Measurements from ENCODE around the gene TSPY2.
"Not testable (repeated sequence)": the region's sequence is repeated elsewhere in the genome, so short reads cannot be mapped to it uniquely, and the experiment has no call there.

Gene TSPY2, protein sequence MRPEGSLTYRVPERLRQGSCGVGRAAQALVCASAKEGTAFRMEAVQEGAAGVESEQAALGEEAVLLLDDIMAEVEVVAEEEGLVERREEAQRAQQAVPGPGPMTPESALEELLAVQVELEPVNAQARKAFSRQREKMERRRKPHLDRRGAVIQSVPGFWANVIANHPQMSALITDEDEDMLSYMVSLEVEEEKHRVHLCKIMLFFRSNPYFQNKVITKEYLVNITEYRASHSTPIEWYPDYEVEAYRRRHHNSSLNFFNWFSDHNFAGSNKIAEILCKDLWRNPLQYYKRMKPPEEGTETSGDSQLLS

GRCh38 chrY:6245923-6246322 lies at the start of gene TSPY2:
TSS of gene TSPY2 (plus strand) at chrY:6246223. CDS start at chrY:6246269, 46 bp downstream.
- not testable (repeated sequence) for H3K36me3 ChIP-seq (ENCODE audit: control insufficient read depth in 2 of 2, insufficient read depth in 2 of 2, low read length in 2 of 2); H3K27me3 ChIP-seq (ENCODE audit: control insufficient read depth in 1 of 2, insufficient read depth in 2 of 2, low read length in 2 of 2); H3K27ac ChIP-seq (ENCODE audit: low read length); H3K4me3 ChIP-seq (ENCODE audit: low read length in 2 of 2); H3K9me3 ChIP-seq (ENCODE audit: control insufficient read depth in 2 of 2, low read length in 2 of 2); H3K4me1 ChIP-seq (ENCODE audit: control insufficient read depth, insufficient read depth, low read length); H3K9ac ChIP-seq (ENCODE audit: low read length in 2 of 2)

DNA sequence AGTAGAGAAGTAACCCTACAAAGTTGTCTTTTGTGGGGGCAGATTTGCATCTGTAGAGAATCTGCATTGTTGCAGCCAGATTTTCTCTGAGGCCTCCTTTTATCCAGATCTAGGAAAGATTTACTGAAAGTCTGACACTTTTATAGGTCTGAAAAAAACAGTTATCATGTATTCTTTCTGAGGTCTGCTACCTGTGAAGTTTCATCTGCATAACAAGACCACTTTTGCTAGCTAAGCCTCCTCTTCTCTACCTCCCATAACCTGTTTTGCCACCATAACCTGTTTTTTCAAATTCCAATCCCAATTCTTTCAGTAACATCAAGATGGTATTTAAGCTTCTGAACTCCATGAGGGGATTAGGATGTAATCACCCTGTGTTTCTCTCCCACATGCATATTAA lies 36.5 kb upstream of the TSPY2 start:
- H3K4me3 ChIP-seq (ENCODE audit: low read length in 2 of 2); H3K27ac ChIP-seq (ENCODE audit: low read length); H3K9me3 ChIP-seq (ENCODE audit: control insufficient read depth in 2 of 2, low read length in 2 of 2); H3K4me1 ChIP-seq (ENCODE audit: control insufficient read depth, insufficient read depth, low read length); H3K27me3 ChIP-seq (ENCODE audit: control insufficient read depth in 1 of 2, insufficient read depth in 2 of 2, low read length in 2 of 2); H3K9ac ChIP-seq (ENCODE audit: low read length in 2 of 2); H3K36me3 ChIP-seq (ENCODE audit: control insufficient read depth in 2 of 2, insufficient read depth in 2 of 2, low read length in 2 of 2): not testable (repeated sequence)

DNA sequence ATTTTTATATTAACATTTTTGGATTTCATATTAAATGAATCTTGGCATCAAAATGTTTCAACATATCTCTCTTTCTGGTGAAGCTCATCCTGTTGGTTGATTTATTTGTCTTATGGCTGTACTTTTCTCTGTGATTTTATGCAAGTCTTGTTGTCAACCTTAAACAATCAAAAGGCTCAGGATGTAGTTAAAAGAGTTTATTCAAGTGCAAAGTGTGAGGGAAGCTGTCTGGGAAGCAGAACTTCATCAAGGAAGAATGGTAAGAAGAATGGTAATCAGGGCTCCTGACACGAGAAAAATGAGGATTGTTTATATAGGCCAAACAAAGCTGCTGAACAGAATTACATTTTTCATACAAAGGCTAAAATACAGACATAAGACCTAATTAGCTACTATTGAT lies 29.0 kb upstream of the TSPY2 start:
- H3K27me3 ChIP-seq (ENCODE audit: control insufficient read depth in 1 of 2, insufficient read depth in 2 of 2, low read length in 2 of 2); H3K9me3 ChIP-seq (ENCODE audit: control insufficient read depth in 2 of 2, low read length in 2 of 2); H3K27ac ChIP-seq (ENCODE audit: low read length); H3K4me1 ChIP-seq (ENCODE audit: control insufficient read depth, insufficient read depth, low read length); H3K4me3 ChIP-seq (ENCODE audit: low read length in 2 of 2); H3K9ac ChIP-seq (ENCODE audit: low read length in 2 of 2); H3K36me3 ChIP-seq (ENCODE audit: control insufficient read depth in 2 of 2, insufficient read depth in 2 of 2, low read length in 2 of 2): not testable (repeated sequence)

DNA sequence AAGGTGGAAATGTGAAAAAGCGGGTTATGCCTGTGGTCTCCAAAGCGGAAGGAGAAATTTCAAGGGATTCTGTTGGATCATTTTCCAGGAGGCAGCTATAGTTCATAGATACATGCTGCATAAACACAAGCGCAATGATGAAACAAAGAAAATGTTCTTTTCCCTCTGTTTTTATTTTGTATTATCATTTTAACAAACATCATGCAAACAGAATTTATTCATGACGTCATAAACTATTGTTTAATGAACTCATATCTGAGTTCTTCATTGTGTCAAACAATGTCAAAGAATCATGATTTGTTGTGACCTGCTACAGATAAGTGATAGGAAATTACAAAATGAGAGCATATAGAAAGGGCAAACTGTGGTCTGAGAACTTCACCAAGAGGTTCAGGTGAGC lies 23.8 kb downstream of the TSPY2 start:
- H3K9me3 ChIP-seq (ENCODE audit: control insufficient read depth in 2 of 2, low read length in 2 of 2); H3K27me3 ChIP-seq (ENCODE audit: control insufficient read depth in 1 of 2, insufficient read depth in 2 of 2, low read length in 2 of 2); H3K36me3 ChIP-seq (ENCODE audit: control insufficient read depth in 2 of 2, insufficient read depth in 2 of 2, low read length in 2 of 2); H3K4me1 ChIP-seq (ENCODE audit: control insufficient read depth, insufficient read depth, low read length); H3K9ac ChIP-seq (ENCODE audit: low read length in 2 of 2); H3K4me3 ChIP-seq (ENCODE audit: low read length in 2 of 2); H3K27ac ChIP-seq (ENCODE audit: low read length): not testable (repeated sequence)

Measured in stomach smooth muscle (tissue), 2 donors.